Omental fat pad (tissue), 4 donors: ENCODE measurements around the gene KCNA3. TPM values are rescaled to one million over a fixed set of nuclear protein-coding genes. Genes with fewer than 3 reads are reported as not detected.

ENCODE experiments used
- ATAC-seq: fragments of 150-250 bp; one replicate; pipeline ENCODE4 v1.9.1; 2016; ENCODE audit warnings: mild to moderate bottlenecking, moderate library complexity; ENCODE audit not compliant: low FRiP score
- DNase-seq: peaks from one replicate; pipeline ENCODE4 v3.0.0-alpha.2; 2019; ENCODE audit warnings: low spot score
- CTCF ChIP-seq, 3 donors: fragments of 450-650 bp; IDR thresholded peaks; one replicate each; pipeline ENCODE4 v1.5.1; 2016 to 2017; ENCODE audit warnings: antibody characterized with exemption in 3 of 3, mild to moderate bottlenecking in 3 of 3, moderate library complexity in 2 of 3
- total RNA-seq, 4 donors: library from RNA; depleted of rRNA; stranded (reverse); fragments of >200 nt; gene quantifications; one replicate each; pipeline ENCODE4 v1.1.0, GENCODE V29; 2016

The KCNA3 gene
- total RNA-seq, 4 donors from 2014 or later = 1.2 to 5.3 (median 3.3) TPM

- no peak for TF ChIP-seq CTCF (IDR thresholded peaks at IDR 0.05)
- no peak for DNase-seq
- ATAC-seq = no peak
Observed at GRCh38 chr1:110682898-110683297, 8.2 kb upstream of the KCNA3 start.

GRCh38 chr1:110680036-110680735 is 5.4 kb upstream of the KCNA3 start:
- ATAC-seq (no peak), DNase-seq (no peak)
- TF ChIP-seq CTCF (IDR thresholded peaks at IDR 0.05) = no peak

GRCh38 chr1:110677526-110677925 is 2.8 kb upstream of the KCNA3 start:
- TF ChIP-seq CTCF (IDR thresholded peaks at IDR 0.05) = no peak
- DNase-seq (no peak), ATAC-seq (no peak)

GRCh38 chr1:110676970-110677369 is 2.2 kb upstream of the KCNA3 start:
- no peak for ATAC-seq

GRCh38 chr1:110675060-110675791 is 486 bp upstream of the KCNA3 start:
- peak; percentile 71 for ATAC-seq
- DNase-seq = no peak
- no peak for TF ChIP-seq CTCF (IDR thresholded peaks at IDR 0.05)

More at GRCh38 chr1:110676970-110677369, 2.2 kb upstream of the KCNA3 start:
- TF ChIP-seq CTCF (IDR thresholded peaks at IDR 0.05) = no peak
- no peak for DNase-seq

GRCh38 chr1:110673805-110674336 is 869 bp downstream of the KCNA3 start:
- DNase-seq (no peak), ATAC-seq (no peak)
- TF ChIP-seq CTCF (IDR thresholded peaks at IDR 0.05) = no peak
